ENCODE measurements around the gene ARID2. TPM values are rescaled to one million over a fixed set of nuclear protein-coding genes. Genes with fewer than 3 reads are reported as not detected.

ARID2 gene
- total and polyA plus RNA-seq, 2 of the 13 experiments (the other 11 are each of a cell fraction or from before 2014, with no cell fraction given): 15.9 to 22.2 TPM

DNA sequence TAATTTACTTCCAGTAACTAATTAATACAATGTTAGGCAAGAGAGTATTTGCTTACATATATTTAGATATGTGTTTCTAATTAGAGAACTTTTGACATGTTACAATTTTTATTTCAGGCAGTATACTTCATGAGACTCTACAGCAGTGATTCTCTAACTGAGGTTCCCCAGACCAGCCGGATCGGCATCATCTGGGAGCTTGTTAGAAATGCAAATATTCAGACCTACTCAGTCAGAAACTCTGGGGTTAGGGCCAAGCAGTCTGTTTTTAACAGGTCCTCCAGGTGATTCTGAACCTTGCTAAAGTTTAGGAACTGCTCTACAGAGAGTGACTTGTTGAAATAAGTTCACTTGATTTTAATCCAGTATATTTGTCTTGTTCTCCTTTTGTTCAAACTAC is 46.5 kb downstream of the ARID2 start:
- H3K79me2 ChIP-seq (ENCODE audit: insufficient read depth, low read length): peaks cover 23% of the 10 kb centered on the region
- in situ Hi-C loops (cut with HindIII; ENCODE audit: extremely low pct_ligation_motif_present, low pct_unique_long_range_greater_than_20kb): no loop called here
- no peak for ATAC-seq

DNA sequence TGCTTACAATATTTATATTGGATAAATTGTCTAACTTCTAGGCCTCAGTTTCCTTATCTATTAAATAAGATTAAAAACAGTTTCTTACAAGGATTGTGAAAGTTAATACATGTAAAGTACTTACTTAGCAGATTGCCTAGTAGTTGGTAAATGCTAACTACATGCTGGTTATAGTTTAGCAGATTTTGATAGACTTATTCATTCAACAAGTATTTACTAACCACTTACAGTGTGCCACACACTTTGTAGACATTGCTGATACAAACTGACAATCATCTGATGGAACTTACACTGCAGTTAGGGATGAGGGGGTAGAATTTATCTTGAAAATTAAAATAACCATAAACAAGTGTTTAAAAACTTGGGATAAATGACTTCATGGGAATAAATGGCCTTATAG is 50.4 kb downstream of the ARID2 start:
- H3K36me3 ChIP-seq (replicated peaks in 1 of 2; ENCODE audit: control insufficient read depth in 1 of 2, insufficient read depth in 2 of 2, low read length in 2 of 2): no peaks in the 10 kb centered on the region
- POLR2A ChIA-PET: no interaction called here
- no peak for DNase-seq (ENCODE audit: low spot score)
- no peak for ATAC-seq
- peaks cover 8% of the 10 kb centered on the region for H4K20me1 ChIP-seq (ENCODE audit: insufficient read depth, low read length)
- CTCF ChIA-PET (ENCODE audit: low intra/inter-chr PET ratio, low total read pairs): no interaction called here
- no peak overlapping the region for H2AFZ ChIP-seq (ENCODE audit: low read length)
- intact Hi-C loops (cut with micrococcal nuclease; ENCODE audit: unreplicated experiment): no loop called here
- H3K27me3 ChIP-seq (ENCODE audit: control insufficient read depth in 1 of 2, insufficient read depth in 2 of 2, low read length in 2 of 2): no peaks in the 10 kb centered on the region
- H3K27ac ChIP-seq (ENCODE audit: extremely low read length, insufficient read depth, low read length): no peak overlapping the region
- peaks cover 21% of the 10 kb centered on the region for H3K79me2 ChIP-seq (ENCODE audit: insufficient read depth, low read length)
- TF ChIP-seq AKNA (CRISPR knock-in tag; IDR thresholded peaks at IDR 0.05; ENCODE audit: borderline replicate concordance) (no peak), FOXM1 (CRISPR knock-in tag; IDR thresholded peaks at IDR 0.05) (no peak), SOX5 (CRISPR knock-in tag; IDR thresholded peaks at IDR 0.05; ENCODE audit: borderline replicate concordance) (no peak), HDAC6 (IDR thresholded peaks at IDR 0.05; ENCODE audit: low read depth, low read length) (no peak), NPAS2 (CRISPR knock-in tag; IDR thresholded peaks at IDR 0.05; ENCODE audit: borderline replicate concordance) (no peak), ZFP62 (CRISPR knock-in tag; IDR thresholded peaks at IDR 0.05) (no peak)
- no peak for FAIRE-seq
- no TSS peak for BruUV-seq (replicated peaks)
- in situ Hi-C loops (cut with HindIII; ENCODE audit: extremely low pct_ligation_motif_present, low pct_unique_long_range_greater_than_20kb): no loop called here
- no peaks in the 10 kb centered on the region for H3K4me1 ChIP-seq (ENCODE audit: insufficient read depth, low read length)
- H3K9ac ChIP-seq (ENCODE audit: insufficient read depth, low read depth, low read length): no peak overlapping the region
- no peak overlapping the region for H3K4me3 ChIP-seq (replicated peaks in 1 of 3; ENCODE audit: insufficient read depth in 1 of 3, low read depth in 2 of 3, low read length in 3 of 3)
- no peak overlapping the region for H3K4me2 ChIP-seq (ENCODE audit: low read depth, low read length)
- no peaks in the 10 kb centered on the region for H3K9me3 ChIP-seq (ENCODE audit: low read length)

More for the DNA sequence above, 46.5 kb downstream of the ARID2 start:
- H3K4me2 ChIP-seq (ENCODE audit: low read depth, low read length): no peak overlapping the region
- H3K36me3 ChIP-seq (replicated peaks in 1 of 2; ENCODE audit: control insufficient read depth in 1 of 2, insufficient read depth in 2 of 2, low read length in 2 of 2): no peaks in the 10 kb centered on the region
- H3K9ac ChIP-seq (ENCODE audit: insufficient read depth, low read depth, low read length): no peak overlapping the region
- peaks cover 9% of the 10 kb centered on the region for H4K20me1 ChIP-seq (ENCODE audit: insufficient read depth, low read length)
- FAIRE-seq (no peak), DNase-seq (ENCODE audit: low spot score) (no peak)
- intact Hi-C loops (cut with micrococcal nuclease; ENCODE audit: unreplicated experiment): no loop called here
- H3K9me3 ChIP-seq (ENCODE audit: low read length): no peaks in the 10 kb centered on the region
- WGBS (ENCODE audit: low lambda C conversion rate): 96% methylated on average over 2 of the region's 2 CpGs
- POLR2A ChIA-PET: no interaction called here
- BruUV-seq (replicated peaks): no TSS peak
- CTCF ChIA-PET (ENCODE audit: low intra/inter-chr PET ratio, low total read pairs): no interaction called here
- H3K4me1 ChIP-seq (ENCODE audit: insufficient read depth, low read length): no peaks in the 10 kb centered on the region
- H2AFZ ChIP-seq (ENCODE audit: low read length): no peak overlapping the region
- no peak overlapping the region for H3K4me3 ChIP-seq (replicated peaks in 1 of 3; ENCODE audit: insufficient read depth in 1 of 3, low read depth in 2 of 3, low read length in 3 of 3)
- TF ChIP-seq MTERF4 (CRISPR knock-in tag; IDR thresholded peaks at IDR 0.05): no peak
- no peak for TF ChIP-seq FOXA1 (IDR thresholded peaks at IDR 0.05)
- TF ChIP-seq FOXA1 (CRISPR knock-in tag; IDR thresholded peaks at IDR 0.05): no peak
- H3K27ac ChIP-seq (ENCODE audit: extremely low read length, insufficient read depth, low read length): no peak overlapping the region
- no peaks in the 10 kb centered on the region for H3K27me3 ChIP-seq (ENCODE audit: control insufficient read depth in 1 of 2, insufficient read depth in 2 of 2, low read length in 2 of 2)

All from HepG2 (cell line).